ENCODE results near the gene ATG3.

Gene ATG3

DNA sequence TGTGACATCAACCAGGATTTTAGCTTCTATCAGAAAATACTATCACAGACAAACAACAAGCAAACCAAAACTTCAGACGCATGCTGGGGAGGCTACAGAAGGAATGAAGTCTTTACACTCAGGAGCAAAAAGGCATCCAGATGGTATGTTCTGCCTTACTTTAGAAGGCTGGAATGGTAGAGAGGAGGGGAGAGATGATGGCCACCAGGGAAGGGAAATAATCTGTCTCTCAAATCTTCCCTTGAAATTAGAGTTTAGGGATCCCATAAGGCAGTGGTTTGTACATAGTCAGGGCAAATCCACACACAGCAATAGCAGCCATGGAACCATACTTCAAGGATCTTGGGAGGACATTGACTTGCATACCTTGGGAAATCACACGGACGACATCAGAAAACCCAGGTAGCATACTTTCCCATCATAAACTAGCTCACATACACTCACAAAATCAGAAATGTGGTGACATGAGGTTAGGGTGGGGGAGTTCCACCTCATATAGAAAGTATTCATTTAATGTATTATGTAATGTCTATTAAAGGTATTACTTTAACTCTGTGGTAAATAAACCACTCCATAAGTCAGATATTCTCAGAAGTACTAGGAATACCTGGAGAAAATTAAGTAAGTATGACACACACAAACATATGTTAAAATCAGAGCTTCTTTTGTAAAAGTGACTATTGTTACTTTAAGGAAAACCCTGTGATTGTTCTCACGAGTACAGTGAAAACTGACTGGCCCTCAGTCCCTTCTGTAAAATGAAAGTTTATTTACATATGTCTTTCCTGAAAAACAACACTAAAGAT lies 71.9 kb downstream of the ATG3 start:
- H3K36me3 ChIP-seq (ENCODE audit: control insufficient read depth in 2 of 2, insufficient read depth in 1 of 2, low read length in 2 of 2), result no peaks in the 10 kb centered on the region
- no peak overlapping the region for H3K4me3 ChIP-seq (ENCODE audit: low read depth, low read length)
- H3K27ac ChIP-seq (ENCODE audit: extremely low read depth, low read depth, low read length), result no peak overlapping the region
- TF ChIP-seq ZNF398 (tag by site-specific recombination; IDR thresholded peaks at IDR 0.05), result no peak
- no peak for TF ChIP-seq ZNF184 (tag by site-specific recombination; IDR thresholded peaks at IDR 0.05)
- no peak for TF ChIP-seq MZF1 (tag by site-specific recombination; IDR thresholded peaks at IDR 0.05; ENCODE audit: borderline replicate concordance)
- TF ChIP-seq, protein P1, sequence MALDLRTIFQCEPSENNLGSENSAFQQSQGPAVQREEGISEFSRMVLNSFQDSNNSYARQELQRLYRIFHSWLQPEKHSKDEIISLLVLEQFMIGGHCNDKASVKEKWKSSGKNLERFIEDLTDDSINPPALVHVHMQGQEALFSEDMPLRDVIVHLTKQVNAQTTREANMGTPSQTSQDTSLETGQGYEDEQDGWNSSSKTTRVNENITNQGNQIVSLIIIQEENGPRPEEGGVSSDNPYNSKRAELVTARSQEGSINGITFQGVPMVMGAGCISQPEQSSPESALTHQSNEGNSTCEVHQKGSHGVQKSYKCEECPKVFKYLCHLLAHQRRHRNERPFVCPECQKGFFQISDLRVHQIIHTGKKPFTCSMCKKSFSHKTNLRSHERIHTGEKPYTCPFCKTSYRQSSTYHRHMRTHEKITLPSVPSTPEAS (tag by site-specific recombination; IDR thresholded peaks at IDR 0.05), result no peak
- no peak for TF ChIP-seq TCF7L2 (IDR thresholded peaks at IDR 0.05; ENCODE audit: borderline replicate concordance, low read depth, low read length)
- TF ChIP-seq ZNF449 (tag by site-specific recombination; IDR thresholded peaks at IDR 0.05), result no peak
- no peak for TF ChIP-seq HOXD13 (CRISPR knock-in tag; IDR thresholded peaks at IDR 0.05; ENCODE audit: borderline replicate concordance)
- TF ChIP-seq, protein P2, sequence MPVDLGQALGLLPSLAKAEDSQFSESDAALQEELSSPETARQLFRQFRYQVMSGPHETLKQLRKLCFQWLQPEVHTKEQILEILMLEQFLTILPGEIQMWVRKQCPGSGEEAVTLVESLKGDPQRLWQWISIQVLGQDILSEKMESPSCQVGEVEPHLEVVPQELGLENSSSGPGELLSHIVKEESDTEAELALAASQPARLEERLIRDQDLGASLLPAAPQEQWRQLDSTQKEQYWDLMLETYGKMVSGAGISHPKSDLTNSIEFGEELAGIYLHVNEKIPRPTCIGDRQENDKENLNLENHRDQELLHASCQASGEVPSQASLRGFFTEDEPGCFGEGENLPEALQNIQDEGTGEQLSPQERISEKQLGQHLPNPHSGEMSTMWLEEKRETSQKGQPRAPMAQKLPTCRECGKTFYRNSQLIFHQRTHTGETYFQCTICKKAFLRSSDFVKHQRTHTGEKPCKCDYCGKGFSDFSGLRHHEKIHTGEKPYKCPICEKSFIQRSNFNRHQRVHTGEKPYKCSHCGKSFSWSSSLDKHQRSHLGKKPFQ (tag by site-specific recombination; IDR thresholded peaks at IDR 0.05), result no peak
- TF ChIP-seq ZNF660 (tag by site-specific recombination; IDR thresholded peaks at IDR 0.05), result no peak
- TF ChIP-seq RBAK (tag by site-specific recombination; IDR thresholded peaks at IDR 0.05), result no peak
- TF ChIP-seq ZNF791 (tag by site-specific recombination; IDR thresholded peaks at IDR 0.05), result no peak
- TF ChIP-seq ZNF169 (tag by site-specific recombination; IDR thresholded peaks at IDR 0.05), result no peak
- no peak for TF ChIP-seq SCRT2 (tag by site-specific recombination; IDR thresholded peaks at IDR 0.05)
- TF ChIP-seq ZNF830 (tag by site-specific recombination; IDR thresholded peaks at IDR 0.05; ENCODE audit: low read depth), result no peak
- no peak for TF ChIP-seq GLI2 (tag by site-specific recombination; IDR thresholded peaks at IDR 0.05; ENCODE audit: borderline replicate concordance, low read depth)
- TF ChIP-seq ZNF394 (tag by site-specific recombination; IDR thresholded peaks at IDR 0.05; ENCODE audit: borderline replicate concordance), result no peak
- TF ChIP-seq, protein P3, sequence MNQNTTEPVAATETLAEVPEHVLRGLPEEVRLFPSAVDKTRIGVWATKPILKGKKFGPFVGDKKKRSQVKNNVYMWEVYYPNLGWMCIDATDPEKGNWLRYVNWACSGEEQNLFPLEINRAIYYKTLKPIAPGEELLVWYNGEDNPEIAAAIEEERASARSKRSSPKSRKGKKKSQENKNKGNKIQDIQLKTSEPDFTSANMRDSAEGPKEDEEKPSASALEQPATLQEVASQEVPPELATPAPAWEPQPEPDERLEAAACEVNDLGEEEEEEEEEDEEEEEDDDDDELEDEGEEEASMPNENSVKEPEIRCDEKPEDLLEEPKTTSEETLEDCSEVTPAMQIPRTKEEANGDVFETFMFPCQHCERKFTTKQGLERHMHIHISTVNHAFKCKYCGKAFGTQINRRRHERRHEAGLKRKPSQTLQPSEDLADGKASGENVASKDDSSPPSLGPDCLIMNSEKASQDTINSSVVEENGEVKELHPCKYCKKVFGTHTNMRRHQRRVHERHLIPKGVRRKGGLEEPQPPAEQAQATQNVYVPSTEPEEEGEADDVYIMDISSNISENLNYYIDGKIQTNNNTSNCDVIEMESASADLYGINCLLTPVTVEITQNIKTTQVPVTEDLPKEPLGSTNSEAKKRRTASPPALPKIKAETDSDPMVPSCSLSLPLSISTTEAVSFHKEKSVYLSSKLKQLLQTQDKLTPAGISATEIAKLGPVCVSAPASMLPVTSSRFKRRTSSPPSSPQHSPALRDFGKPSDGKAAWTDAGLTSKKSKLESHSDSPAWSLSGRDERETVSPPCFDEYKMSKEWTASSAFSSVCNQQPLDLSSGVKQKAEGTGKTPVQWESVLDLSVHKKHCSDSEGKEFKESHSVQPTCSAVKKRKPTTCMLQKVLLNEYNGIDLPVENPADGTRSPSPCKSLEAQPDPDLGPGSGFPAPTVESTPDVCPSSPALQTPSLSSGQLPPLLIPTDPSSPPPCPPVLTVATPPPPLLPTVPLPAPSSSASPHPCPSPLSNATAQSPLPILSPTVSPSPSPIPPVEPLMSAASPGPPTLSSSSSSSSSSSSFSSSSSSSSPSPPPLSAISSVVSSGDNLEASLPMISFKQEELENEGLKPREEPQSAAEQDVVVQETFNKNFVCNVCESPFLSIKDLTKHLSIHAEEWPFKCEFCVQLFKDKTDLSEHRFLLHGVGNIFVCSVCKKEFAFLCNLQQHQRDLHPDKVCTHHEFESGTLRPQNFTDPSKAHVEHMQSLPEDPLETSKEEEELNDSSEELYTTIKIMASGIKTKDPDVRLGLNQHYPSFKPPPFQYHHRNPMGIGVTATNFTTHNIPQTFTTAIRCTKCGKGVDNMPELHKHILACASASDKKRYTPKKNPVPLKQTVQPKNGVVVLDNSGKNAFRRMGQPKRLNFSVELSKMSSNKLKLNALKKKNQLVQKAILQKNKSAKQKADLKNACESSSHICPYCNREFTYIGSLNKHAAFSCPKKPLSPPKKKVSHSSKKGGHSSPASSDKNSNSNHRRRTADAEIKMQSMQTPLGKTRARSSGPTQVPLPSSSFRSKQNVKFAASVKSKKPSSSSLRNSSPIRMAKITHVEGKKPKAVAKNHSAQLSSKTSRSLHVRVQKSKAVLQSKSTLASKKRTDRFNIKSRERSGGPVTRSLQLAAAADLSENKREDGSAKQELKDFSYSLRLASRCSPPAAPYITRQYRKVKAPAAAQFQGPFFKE (tag by site-specific recombination; IDR thresholded peaks at IDR 0.05; ENCODE audit: borderline replicate concordance), result no peak
- no peak for TF ChIP-seq ZNF707 (tag by site-specific recombination; IDR thresholded peaks at IDR 0.05)
- no peaks in the 10 kb centered on the region for H3K4me1 ChIP-seq (ENCODE audit: control insufficient read depth, insufficient read depth, low read length)
- H3K9me3 ChIP-seq (ENCODE audit: control insufficient read depth, insufficient read depth, low read depth, low read length), result no peaks in the 10 kb centered on the region
- CTCF ChIA-PET, result interaction anchor here (0.6 to 0.7 kb wide), 3 partner anchors 191 to 1175 kb away, joined by 3 to 5 read pairs (median 4); no protein-coding TSS in a partner anchor
- POLR2A ChIA-PET, result no interaction called here
